B cell (primary cell): Measurements from ENCODE around the gene NPM3.

Experiments used
- CTCF ChIP-seq: fragments of 200-600 bp; IDR thresholded peaks from one replicate; pipeline ENCODE4 v1.8.0; 2022; ENCODE audit warnings: antibody characterized with exemption, mild to moderate bottlenecking
- EZH2 ChIP-seq: IDR thresholded peaks from 2 replicates; pipeline ENCODE4 v1.6.1; 2012; ENCODE audit warnings: borderline replicate concordance, low read depth, mild to moderate bottlenecking, moderate library complexity, low read length; ENCODE audit not compliant: insufficient read depth, poor library complexity, severe bottlenecking

- TF ChIP-seq CTCF (no peak), EZH2 (no peak)
Measured at GRCh38 chr10:101782811-101783735, at the start of gene NPM3.
